ENCODE results near the gene LRP1. TPM values are rescaled to one million over a fixed set of nuclear protein-coding genes. Genes with fewer than 3 reads are reported as not detected.

The LRP1 gene
- total RNA-seq, 1 experiment from 2014 or later = 14.7 TPM

DNA sequence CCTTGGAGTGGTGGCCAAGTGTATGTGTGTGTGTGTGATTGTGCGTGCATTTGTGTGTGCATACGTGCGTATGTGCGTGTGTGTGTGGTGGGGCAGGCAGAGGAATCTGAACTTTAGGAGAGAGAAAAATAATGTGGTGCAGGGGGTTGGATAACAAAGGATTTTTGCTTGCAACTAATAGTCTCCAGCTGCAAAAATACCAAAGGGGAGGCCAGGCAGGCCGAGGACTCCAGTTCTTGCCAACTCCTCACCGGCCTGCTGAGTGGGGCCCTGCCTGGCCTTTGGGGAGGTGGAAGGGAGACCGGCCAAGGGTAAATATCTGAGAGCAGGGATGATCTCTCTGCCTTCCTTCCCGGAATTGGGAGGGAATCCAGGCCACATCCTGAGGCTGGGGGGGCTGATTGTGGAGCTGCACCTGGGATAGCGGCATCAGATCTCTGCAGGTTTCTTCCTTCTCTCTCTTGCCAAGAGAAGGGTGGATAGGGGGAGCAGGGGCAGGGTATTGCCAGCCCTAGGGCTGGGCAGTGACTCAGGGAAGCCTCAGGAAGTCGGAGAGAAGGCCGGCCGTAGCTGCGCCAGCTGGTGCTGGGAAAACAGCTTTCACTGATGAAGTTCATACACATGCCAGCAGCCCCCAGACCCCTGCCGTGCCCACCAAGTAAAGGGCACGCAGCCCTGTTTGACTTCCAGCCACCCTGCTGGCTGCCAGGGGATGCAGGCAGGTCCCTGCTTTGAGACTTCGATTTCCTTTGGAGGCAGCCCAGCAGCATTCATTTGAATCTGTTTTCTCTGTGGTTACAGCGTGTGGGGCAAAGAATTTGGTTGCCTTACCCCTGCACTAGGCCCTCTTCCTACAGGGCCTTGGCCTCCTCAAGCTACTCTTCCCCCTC lies 23.7 kb downstream of the LRP1 start:
- Histone ChIP-seq H3K9ac (ENCODE audit: low read length) (peak overlapping the region; percentile 47; the same call in 1 of the 2 replicates), H3K27me3 (ENCODE audit: low read length) (no peaks in the 10 kb centered on the region), H3K4me2 (ENCODE audit: low read length) (peak overlapping the region; percentile 73), H3K36me3 (ENCODE audit: low read depth, low read length) (no peaks in the 10 kb centered on the region), H3K9me3 (ENCODE audit: low read length) (no peaks in the 10 kb centered on the region), H3K4me1 (ENCODE audit: insufficient read depth, low read length) (peaks cover 28% of the 10 kb centered on the region), H3K79me2 (ENCODE audit: low read length) (no peaks in the 10 kb centered on the region), H2AFZ (ENCODE audit: low read length) (peak overlapping the region; percentile 64), H3F3A (ENCODE audit: low read length, unreplicated experiment) (no peaks in the 10 kb centered on the region), H3K27ac (ENCODE audit: low read length) (peak overlapping the region; percentile 83), H3K4me3 (ENCODE audit: low read length) (peak overlapping the region; percentile 23; the same call in 1 of the 2 replicates), H3K9me2 (replicated peaks; ENCODE audit: low read length) (no peaks in the 10 kb centered on the region), H4K20me1 (ENCODE audit: low read length) (no peaks in the 10 kb centered on the region)
- DNase-seq = peak; percentile 81
- CTCF ChIA-PET = interaction anchor here (1.0 kb wide), 1 partner anchor 27 kb away, joined by 4 read pairs; no protein-coding TSS in a partner anchor
- POLR2A ChIA-PET (ENCODE audit: unreplicated experiment) = interaction anchor here (0.5 to 0.6 kb wide), 2 partner anchors 24 to 38 kb away, joined by 3 to 7 read pairs; partner anchors contain the start of gene LRP1
- BruUV-seq (replicated peaks) = no TSS peak
- ATAC-seq = peak; percentile 97
- intact Hi-C loops (cut with micrococcal nuclease) = loop anchor here (1.0 to 2.0 kb wide), 2 partner anchors 13 to 25 kb away; no protein-coding TSS in a partner anchor
- TF ChIP-seq EZH2 (IDR thresholded peaks at IDR 0.05; ENCODE audit: low read length, unreplicated experiment) = no peak
- TF ChIP-seq, protein P1, sequence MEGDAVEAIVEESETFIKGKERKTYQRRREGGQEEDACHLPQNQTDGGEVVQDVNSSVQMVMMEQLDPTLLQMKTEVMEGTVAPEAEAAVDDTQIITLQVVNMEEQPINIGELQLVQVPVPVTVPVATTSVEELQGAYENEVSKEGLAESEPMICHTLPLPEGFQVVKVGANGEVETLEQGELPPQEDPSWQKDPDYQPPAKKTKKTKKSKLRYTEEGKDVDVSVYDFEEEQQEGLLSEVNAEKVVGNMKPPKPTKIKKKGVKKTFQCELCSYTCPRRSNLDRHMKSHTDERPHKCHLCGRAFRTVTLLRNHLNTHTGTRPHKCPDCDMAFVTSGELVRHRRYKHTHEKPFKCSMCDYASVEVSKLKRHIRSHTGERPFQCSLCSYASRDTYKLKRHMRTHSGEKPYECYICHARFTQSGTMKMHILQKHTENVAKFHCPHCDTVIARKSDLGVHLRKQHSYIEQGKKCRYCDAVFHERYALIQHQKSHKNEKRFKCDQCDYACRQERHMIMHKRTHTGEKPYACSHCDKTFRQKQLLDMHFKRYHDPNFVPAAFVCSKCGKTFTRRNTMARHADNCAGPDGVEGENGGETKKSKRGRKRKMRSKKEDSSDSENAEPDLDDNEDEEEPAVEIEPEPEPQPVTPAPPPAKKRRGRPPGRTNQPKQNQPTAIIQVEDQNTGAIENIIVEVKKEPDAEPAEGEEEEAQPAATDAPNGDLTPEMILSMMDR (conservative IDR thresholded peaks at IDR 0.05; ENCODE audit: low read depth, low read length) = 0 out of 2 replicates have a peak, but pooled peaks have one; percentile 21
- TF ChIP-seq EZH2phosphoT487 (IDR thresholded peaks at IDR 0.05; ENCODE audit: borderline replicate concordance, low read length) = no peak

DNA sequence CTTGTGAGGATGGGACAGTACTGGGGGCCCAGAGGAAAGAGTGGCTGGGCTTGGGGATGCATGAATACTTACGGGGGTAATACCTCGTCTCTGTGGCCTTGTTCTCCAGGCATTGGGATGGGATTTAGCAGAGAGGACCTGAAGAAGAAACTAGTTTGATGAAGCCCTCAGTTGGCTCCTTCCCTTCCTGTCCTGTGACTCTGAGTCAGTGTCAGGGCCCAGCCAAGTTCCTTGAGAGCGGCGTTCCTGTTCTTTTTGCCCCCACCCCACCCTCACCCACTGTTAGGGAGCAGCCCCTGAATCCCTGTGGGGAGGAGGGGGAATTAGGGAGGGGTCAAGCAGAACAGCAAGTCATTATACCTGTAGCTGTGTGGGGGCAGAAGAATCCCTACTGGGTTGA lies 24.4 kb downstream of the LRP1 start:
- TF ChIP-seq EZH2 (IDR thresholded peaks at IDR 0.05; ENCODE audit: low read length, unreplicated experiment) (no peak), EZH2phosphoT487 (IDR thresholded peaks at IDR 0.05; ENCODE audit: borderline replicate concordance, low read length) (no peak)
- TF ChIP-seq, protein P1 (conservative IDR thresholded peaks at IDR 0.05; ENCODE audit: low read depth, low read length) = no peak
- intact Hi-C loops (cut with micrococcal nuclease) = loop anchor here (1.0 to 2.0 kb wide), 2 partner anchors 13 to 26 kb away; no protein-coding TSS in a partner anchor
- H3K4me1 ChIP-seq (ENCODE audit: insufficient read depth, low read length) = peaks cover 25% of the 10 kb centered on the region
- peak overlapping the region; percentile 64 for H2AFZ ChIP-seq (ENCODE audit: low read length)
- no peak overlapping the region for H3K4me3 ChIP-seq (ENCODE audit: low read length)
- no peaks in the 10 kb centered on the region for H3K9me3 ChIP-seq (ENCODE audit: low read length)
- peak overlapping the region; percentile 83 for H3K27ac ChIP-seq (ENCODE audit: low read length)
- H3K27me3 ChIP-seq (ENCODE audit: low read length) = no peaks in the 10 kb centered on the region
- ATAC-seq (peak; percentile 21), DNase-seq (no peak)
- H4K20me1 ChIP-seq (ENCODE audit: low read length) = no peaks in the 10 kb centered on the region
- peak overlapping the region; percentile 47; the same call in 1 of the 2 replicates for H3K9ac ChIP-seq (ENCODE audit: low read length)
- H3K79me2 ChIP-seq (ENCODE audit: low read length) = no peaks in the 10 kb centered on the region
- POLR2A ChIA-PET (ENCODE audit: unreplicated experiment) = interaction anchor here (0.6 kb wide), 1 partner anchor 25 kb away, joined by 7 read pairs; the partner anchor contains the start of gene LRP1
- CTCF ChIA-PET = interaction anchor here (1.0 kb wide), 1 partner anchor 28 kb away, joined by 4 read pairs; no protein-coding TSS in a partner anchor
- peak overlapping the region; percentile 73 for H3K4me2 ChIP-seq (ENCODE audit: low read length)
- H3K9me2 ChIP-seq (replicated peaks; ENCODE audit: low read length) = no peaks in the 10 kb centered on the region
- no peaks in the 10 kb centered on the region for H3F3A ChIP-seq (ENCODE audit: low read length, unreplicated experiment)
- H3K36me3 ChIP-seq (ENCODE audit: low read depth, low read length) = no peaks in the 10 kb centered on the region
- BruUV-seq (replicated peaks) = no TSS peak
